Measurements from ENCODE around the gene ZNF771.

GRCh38 chr16:30407804-30408534 lies 563 bp downstream of the ZNF771 start:
- no peak for TF ChIP-seq CTCF (IDR thresholded peaks at IDR 0.05 in 2 of 3, conservative IDR thresholded peaks at IDR 0.05 in 1 of 3; ENCODE audit: borderline replicate concordance in 1 of 3, insufficient read depth in 1 of 3, low read depth in 2 of 3, low read length in 2 of 3)
- no peak for TF ChIP-seq EZH2 (IDR thresholded peaks at IDR 0.05)
- TF ChIP-seq ATF3 (IDR thresholded peaks at IDR 0.05) = no peak
- no peak for TF ChIP-seq YY1 (IDR thresholded peaks at IDR 0.05; ENCODE audit: extremely low read depth, insufficient replicate concordance, low read depth, low read length)
